ENCODE measurements around the gene VIT.

The VIT gene

DNA sequence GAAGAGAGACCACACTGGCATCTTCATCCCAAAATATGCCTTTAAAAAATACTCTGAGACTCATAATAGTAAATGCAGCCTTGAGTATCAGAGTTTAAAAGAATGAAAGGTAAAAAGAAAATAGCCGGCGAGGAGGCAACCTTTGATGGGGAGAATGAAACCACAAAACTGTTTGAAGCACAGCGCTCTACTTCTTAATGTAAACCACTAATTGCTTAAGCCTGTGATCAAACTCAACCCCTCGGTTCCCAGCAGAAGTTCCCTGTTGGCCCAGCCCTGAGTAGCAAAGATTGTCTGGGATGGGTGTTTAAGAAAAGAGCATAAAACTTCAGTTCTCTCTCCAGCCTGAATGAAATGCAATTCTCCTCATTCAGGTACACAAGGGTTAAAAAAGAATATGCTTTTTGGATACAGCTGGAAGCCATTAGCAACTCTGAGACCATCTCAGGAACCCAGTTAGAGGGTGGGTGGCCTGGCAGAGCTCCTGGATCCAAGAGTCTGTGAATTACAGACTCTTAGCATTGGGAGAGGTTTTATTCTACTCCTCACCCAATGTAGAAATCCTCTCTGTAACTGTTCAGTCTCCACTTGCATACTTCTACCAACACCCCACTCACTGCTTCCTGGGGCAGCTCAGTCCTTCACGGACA, 44.8 kb downstream of the VIT start:
- TF ChIP-seq, protein P1, sequence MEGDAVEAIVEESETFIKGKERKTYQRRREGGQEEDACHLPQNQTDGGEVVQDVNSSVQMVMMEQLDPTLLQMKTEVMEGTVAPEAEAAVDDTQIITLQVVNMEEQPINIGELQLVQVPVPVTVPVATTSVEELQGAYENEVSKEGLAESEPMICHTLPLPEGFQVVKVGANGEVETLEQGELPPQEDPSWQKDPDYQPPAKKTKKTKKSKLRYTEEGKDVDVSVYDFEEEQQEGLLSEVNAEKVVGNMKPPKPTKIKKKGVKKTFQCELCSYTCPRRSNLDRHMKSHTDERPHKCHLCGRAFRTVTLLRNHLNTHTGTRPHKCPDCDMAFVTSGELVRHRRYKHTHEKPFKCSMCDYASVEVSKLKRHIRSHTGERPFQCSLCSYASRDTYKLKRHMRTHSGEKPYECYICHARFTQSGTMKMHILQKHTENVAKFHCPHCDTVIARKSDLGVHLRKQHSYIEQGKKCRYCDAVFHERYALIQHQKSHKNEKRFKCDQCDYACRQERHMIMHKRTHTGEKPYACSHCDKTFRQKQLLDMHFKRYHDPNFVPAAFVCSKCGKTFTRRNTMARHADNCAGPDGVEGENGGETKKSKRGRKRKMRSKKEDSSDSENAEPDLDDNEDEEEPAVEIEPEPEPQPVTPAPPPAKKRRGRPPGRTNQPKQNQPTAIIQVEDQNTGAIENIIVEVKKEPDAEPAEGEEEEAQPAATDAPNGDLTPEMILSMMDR (IDR thresholded peaks at IDR 0.05; ENCODE audit: control extremely low read depth, extremely low read depth, low read depth, missing control alignments), result no peak
- no peak for DNase-seq (ENCODE audit: extremely low spot score)
- ChIA-PET POLR2A (no interaction called here), CTCF (no interaction called here)

GRCh38 chr2:36743954-36744353, 47.4 kb downstream of the VIT start:
- DNase-seq (ENCODE audit: extremely low spot score), result no peak
- CTCF ChIA-PET, result no interaction called here
- TF ChIP-seq, protein P1 (IDR thresholded peaks at IDR 0.05; ENCODE audit: control extremely low read depth, extremely low read depth, low read depth, missing control alignments), result no peak
- POLR2A ChIA-PET, result no interaction called here

DNA sequence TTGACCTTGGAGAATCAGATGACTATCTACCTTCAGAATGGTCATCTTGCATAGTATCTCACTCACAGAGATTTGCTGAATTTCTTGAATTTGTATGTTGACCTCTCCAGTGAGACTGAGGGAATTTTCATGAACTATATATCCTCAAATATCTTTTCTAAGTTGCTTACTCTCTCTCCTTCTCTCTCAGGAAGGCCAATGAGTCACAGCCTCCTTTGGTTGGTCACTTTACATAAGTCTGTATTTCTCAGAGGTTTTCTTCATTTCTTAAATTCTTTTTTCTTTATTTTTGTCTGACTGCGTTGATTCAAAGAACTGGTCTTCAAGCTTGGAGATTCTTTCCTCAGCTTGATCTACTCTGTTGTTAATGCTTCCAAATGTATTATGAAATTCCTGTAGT, 51.7 kb downstream of the VIT start:
- TF ChIP-seq, protein P1 (IDR thresholded peaks at IDR 0.05; ENCODE audit: control extremely low read depth, extremely low read depth, low read depth, missing control alignments), result no peak
- ChIA-PET CTCF (interaction anchor here (1.1 kb wide), 1 partner anchor 20 kb away, joined by 3 read pairs; no protein-coding TSS in a partner anchor), POLR2A (no interaction called here)
- no peak for DNase-seq (ENCODE audit: extremely low spot score)

- ChIA-PET CTCF (no interaction called here), POLR2A (no interaction called here)
- DNase-seq (ENCODE audit: extremely low spot score), result no peak
- TF ChIP-seq, protein P1 (IDR thresholded peaks at IDR 0.05; ENCODE audit: control extremely low read depth, extremely low read depth, low read depth, missing control alignments), result no peak
Observed at GRCh38 chr2:36750101-36750500, 53.6 kb downstream of the VIT start.

- ChIA-PET POLR2A (no interaction called here), CTCF (no interaction called here)
- TF ChIP-seq, protein P1 (IDR thresholded peaks at IDR 0.05; ENCODE audit: control extremely low read depth, extremely low read depth, low read depth, missing control alignments), result no peak
- DNase-seq (ENCODE audit: extremely low spot score), result no peak
Observed at GRCh38 chr2:36753706-36754221, 57.3 kb downstream of the VIT start.

GRCh38 chr2:36754578-36754977, 58.1 kb downstream of the VIT start:
- POLR2A ChIA-PET, result no interaction called here
- DNase-seq (ENCODE audit: extremely low spot score), result no peak
- CTCF ChIA-PET, result no interaction called here

More at GRCh38 chr2:36754578-36754977, 58.1 kb downstream of the VIT start:
- TF ChIP-seq, protein P1 (IDR thresholded peaks at IDR 0.05; ENCODE audit: control extremely low read depth, extremely low read depth, low read depth, missing control alignments), result no peak

All from GM10248 (cell line).